ENCODE results near the gene LYRM2. TPM values are rescaled to one million over a fixed set of nuclear protein-coding genes. Genes with fewer than 3 reads are reported as not detected.

LYRM2 gene
- total RNA-seq, 4 donors from 2014 or later: 12.5 to 17.3 (median 14.5) TPM

DNA sequence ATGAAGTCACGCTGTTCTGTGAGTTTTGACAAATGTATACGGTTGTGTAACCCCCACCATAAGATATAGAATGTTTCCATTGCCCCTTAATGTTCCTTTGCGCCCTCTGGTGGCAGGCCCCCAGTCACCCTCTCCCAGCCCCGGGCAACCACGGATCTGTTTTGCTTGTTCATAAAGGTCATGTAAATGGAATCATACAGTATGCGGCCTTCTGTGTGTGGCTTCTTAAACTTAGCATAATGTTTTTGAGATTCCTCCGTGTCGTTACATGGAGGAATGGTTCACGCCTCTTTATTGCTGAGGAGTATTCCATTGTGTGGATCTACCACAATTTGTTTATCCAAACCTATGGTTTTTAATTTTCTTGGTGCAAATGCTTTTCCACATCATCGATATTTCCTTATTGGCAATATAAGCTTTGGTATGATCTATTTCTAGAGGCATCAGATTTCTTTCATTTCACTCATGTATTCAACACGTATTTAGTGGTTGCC, 28.4 kb downstream of the LYRM2 start:
- WGBS, 2 donors: 60 to 64% methylated on average over 11 of the region's 11 CpGs

DNA sequence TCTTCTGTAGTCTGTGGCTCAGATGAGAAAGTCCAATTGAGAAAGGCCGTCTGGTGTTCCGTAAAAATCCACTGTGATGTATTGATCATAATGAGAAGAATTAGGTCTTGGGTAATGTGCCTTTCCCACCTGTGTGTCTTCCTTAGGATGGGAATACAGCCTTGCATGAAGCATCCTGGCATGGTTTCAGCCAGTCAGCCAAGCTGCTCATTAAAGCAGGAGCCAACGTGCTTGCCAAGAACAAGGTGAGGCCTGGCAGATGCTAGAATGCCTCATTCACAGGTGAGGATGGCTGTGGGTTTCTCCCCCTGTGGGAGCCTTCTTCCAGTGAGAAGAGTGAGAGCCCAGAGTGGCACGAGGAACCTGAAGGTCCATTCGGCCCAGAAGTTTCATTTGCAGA, 32.7 kb downstream of the LYRM2 start:
- TF ChIP-seq, protein P1, sequence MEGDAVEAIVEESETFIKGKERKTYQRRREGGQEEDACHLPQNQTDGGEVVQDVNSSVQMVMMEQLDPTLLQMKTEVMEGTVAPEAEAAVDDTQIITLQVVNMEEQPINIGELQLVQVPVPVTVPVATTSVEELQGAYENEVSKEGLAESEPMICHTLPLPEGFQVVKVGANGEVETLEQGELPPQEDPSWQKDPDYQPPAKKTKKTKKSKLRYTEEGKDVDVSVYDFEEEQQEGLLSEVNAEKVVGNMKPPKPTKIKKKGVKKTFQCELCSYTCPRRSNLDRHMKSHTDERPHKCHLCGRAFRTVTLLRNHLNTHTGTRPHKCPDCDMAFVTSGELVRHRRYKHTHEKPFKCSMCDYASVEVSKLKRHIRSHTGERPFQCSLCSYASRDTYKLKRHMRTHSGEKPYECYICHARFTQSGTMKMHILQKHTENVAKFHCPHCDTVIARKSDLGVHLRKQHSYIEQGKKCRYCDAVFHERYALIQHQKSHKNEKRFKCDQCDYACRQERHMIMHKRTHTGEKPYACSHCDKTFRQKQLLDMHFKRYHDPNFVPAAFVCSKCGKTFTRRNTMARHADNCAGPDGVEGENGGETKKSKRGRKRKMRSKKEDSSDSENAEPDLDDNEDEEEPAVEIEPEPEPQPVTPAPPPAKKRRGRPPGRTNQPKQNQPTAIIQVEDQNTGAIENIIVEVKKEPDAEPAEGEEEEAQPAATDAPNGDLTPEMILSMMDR (IDR thresholded peaks at IDR 0.05): no peak
- no peak for TF ChIP-seq POLR2A (IDR thresholded peaks at IDR 0.05)
- 63 to 70% methylated on average over 5 of the region's 5 CpGs for WGBS, 2 donors
- no peak overlapping the region for H3K4me3 ChIP-seq (ENCODE audit: low read depth, poor library complexity, severe bottlenecking)
- intact Hi-C loops (cut with DNase I; ENCODE audit: low total_unique reads): no loop called here
- DNase-seq (ENCODE audit: low spot score in 2 of 2): peak in 1 of 2 donors; percentile 18

More for the DNA sequence above, 28.4 kb downstream of the LYRM2 start:
- TF ChIP-seq, protein P1 (IDR thresholded peaks at IDR 0.05): no peak
- intact Hi-C loops (cut with DNase I; ENCODE audit: low total_unique reads): loop anchor here (10.0 kb wide), 1 partner anchor 175 kb away; the partner anchor contains the start of gene ANKRD6
- H3K4me3 ChIP-seq (ENCODE audit: low read depth, poor library complexity, severe bottlenecking): no peak overlapping the region
- DNase-seq (ENCODE audit: low spot score in 2 of 2): peak; percentile 32 to 91

DNA sequence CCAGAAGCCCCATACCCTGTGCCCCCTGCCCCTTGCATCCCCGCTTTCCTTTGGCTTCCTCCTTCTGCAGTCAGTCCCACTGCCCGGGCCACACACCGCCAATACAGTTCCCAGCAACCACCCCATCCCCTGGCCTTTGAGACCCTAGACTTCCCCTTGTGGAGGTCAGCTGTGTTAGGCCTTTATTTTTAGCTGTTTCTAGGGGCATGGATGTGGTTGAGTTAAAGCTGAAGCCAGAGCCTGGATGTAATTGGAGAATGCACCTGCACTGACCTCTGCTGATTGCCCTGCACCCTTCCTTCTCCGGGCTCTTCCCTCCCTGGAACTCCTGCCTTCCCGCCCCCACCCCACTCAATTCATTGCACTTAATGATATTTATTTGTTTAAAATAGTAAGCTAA, 33.9 kb downstream of the LYRM2 start:
- DNase-seq (ENCODE audit: low spot score in 2 of 2): no peak
- 93 to 94% methylated on average over 5 of the region's 5 CpGs for WGBS, 2 donors
- intact Hi-C loops (cut with DNase I; ENCODE audit: low total_unique reads): no loop called here
- H3K4me3 ChIP-seq (ENCODE audit: low read depth, poor library complexity, severe bottlenecking): no peak overlapping the region
- TF ChIP-seq, protein P1 (IDR thresholded peaks at IDR 0.05): no peak
- no peak for TF ChIP-seq POLR2A (IDR thresholded peaks at IDR 0.05)

- TF ChIP-seq, protein P1 (IDR thresholded peaks at IDR 0.05): no peak
- TF ChIP-seq POLR2A (IDR thresholded peaks at IDR 0.05): no peak
- intact Hi-C loops (cut with DNase I; ENCODE audit: low total_unique reads): no loop called here
- no peak for DNase-seq (ENCODE audit: low spot score in 2 of 2)
- no peak overlapping the region for H3K4me3 ChIP-seq (ENCODE audit: low read depth, poor library complexity, severe bottlenecking)
- WGBS, 2 donors: 98 to 99% methylated on average over 6 of the region's 6 CpGs
These were observed 36.4 kb downstream of the LYRM2 start for GRCh38 chr6:89602166-89602565.

DNA sequence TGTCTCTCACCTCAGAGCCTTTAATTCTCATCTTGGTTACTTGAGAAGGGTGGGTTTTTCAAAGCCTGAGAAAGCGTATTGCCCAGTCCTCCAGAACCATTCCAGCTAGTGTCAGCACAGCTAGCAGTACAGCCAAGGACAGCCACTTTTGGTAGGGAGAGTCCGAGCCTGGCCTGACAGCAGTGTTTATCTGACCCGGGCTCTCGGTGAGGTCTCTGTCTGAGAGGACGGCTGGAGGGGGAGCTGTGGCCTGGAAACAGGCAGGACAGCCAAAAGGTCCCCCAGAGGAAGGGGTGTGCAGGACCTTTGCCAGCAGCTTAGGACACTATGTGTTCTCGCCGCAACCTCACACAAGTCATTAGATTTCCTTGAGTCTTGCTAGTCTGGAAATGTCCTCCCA, 38.8 kb downstream of the LYRM2 start:
- no peak for DNase-seq (ENCODE audit: low spot score in 2 of 2)
- 84 to 89% methylated on average over 7 of the region's 7 CpGs for whole genome bisulfite sequencing, 2 donors
- intact Hi-C loops (cut with DNase I; ENCODE audit: low total_unique reads): loop anchor here (10.0 kb wide), 1 partner anchor 105 kb away; no protein-coding TSS in a partner anchor
- TF ChIP-seq, protein P1 (IDR thresholded peaks at IDR 0.05): no peak
- TF ChIP-seq POLR2A (IDR thresholded peaks at IDR 0.05): no peak
- H3K4me3 ChIP-seq (ENCODE audit: low read depth, poor library complexity, severe bottlenecking): no peak overlapping the region

- TF ChIP-seq, protein P1 (IDR thresholded peaks at IDR 0.05): no peak
- TF ChIP-seq POLR2A (IDR thresholded peaks at IDR 0.05): no peak
- no peak overlapping the region for H3K4me3 ChIP-seq (ENCODE audit: low read depth, poor library complexity, severe bottlenecking)
- no peak for DNase-seq (ENCODE audit: low spot score in 2 of 2)
- WGBS, 2 donors: 23 to 26% methylated on average over 3 of the region's 3 CpGs
- intact Hi-C loops (cut with DNase I; ENCODE audit: low total_unique reads): loop anchor here (10.0 kb wide), 1 partner anchor 103 kb away; no protein-coding TSS in a partner anchor
These were observed 40.6 kb downstream of the LYRM2 start for GRCh38 chr6:89597988-89598387.
